HL-60 (cell line): ENCODE measurements around the gene ZNF664.

Experiments used
- CTCF ChIP-seq: IDR thresholded peaks from one replicate; pipeline ENCODE4 v1.5.1; 2011; ENCODE audit warnings: low read length, control low read depth, inconsistent platforms; ENCODE audit not compliant: insufficient read depth
- REST ChIP-seq: IDR thresholded peaks from 2 replicates; pipeline ENCODE4 v1.6.1; 2012; ENCODE audit warnings: low read depth; ENCODE audit not compliant: insufficient replicate concordance

GRCh38 chr12:124024776-124025175 lies 51.8 kb downstream of the ZNF664 start:
- TF ChIP-seq CTCF: no peak
- no peak for TF ChIP-seq REST
